NCI-H82 (cell line): Measurements from ENCODE around the gene REEP3.

Source experiments
- DNase-seq: peaks from one replicate; lab custom pipeline; 2025; lab: John Stamatoyannopoulos, UW

The REEP3 gene

GRCh38 chr10:63506554-63506953 is 14.6 kb upstream of the REEP3 start:
- DNase-seq: no peak

DNA sequence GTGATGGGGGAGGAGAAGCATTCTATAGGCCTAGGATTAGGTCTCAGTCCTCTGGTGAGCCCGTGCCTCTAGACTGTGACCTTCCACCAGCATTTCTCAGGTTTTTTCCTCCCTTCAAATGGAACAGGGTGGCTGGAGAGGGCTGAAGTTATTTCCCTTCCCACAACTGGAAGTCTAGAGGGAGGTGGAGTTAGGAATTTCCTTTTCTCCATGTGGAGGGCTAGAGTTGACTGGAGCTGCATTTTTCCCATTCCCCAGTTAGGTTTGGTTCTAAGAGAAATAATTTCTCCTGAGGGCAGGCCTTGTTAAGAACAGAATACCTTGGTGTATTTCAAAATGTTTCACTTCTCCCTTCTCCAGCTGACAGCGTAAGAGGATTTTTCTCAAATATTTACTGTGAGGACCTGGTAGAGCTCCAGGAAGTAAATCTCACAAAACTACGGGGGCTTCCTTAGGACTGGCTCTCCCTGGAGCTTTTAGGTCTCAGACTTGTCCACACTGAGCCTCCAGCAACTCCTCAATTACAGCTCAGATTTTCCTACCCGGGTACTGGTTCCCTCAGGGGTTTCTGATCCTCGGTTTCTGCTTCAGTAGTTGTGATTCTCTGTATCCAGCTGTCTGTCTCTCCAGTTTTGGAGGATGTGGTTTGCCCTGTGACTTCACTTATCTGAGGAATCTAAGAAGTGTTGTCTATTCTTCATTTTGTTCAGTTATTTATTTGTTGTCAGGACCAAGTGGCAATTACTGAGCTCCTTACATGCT is 6.0 kb upstream of the REEP3 start:
- DNase-seq: no peak

GRCh38 chr10:63516207-63516606 is 5.0 kb upstream of the REEP3 start:
- DNase-seq: no peak

- DNase-seq: no peak
These were observed 2.4 kb upstream of the REEP3 start for GRCh38 chr10:63518690-63519288.

DNA sequence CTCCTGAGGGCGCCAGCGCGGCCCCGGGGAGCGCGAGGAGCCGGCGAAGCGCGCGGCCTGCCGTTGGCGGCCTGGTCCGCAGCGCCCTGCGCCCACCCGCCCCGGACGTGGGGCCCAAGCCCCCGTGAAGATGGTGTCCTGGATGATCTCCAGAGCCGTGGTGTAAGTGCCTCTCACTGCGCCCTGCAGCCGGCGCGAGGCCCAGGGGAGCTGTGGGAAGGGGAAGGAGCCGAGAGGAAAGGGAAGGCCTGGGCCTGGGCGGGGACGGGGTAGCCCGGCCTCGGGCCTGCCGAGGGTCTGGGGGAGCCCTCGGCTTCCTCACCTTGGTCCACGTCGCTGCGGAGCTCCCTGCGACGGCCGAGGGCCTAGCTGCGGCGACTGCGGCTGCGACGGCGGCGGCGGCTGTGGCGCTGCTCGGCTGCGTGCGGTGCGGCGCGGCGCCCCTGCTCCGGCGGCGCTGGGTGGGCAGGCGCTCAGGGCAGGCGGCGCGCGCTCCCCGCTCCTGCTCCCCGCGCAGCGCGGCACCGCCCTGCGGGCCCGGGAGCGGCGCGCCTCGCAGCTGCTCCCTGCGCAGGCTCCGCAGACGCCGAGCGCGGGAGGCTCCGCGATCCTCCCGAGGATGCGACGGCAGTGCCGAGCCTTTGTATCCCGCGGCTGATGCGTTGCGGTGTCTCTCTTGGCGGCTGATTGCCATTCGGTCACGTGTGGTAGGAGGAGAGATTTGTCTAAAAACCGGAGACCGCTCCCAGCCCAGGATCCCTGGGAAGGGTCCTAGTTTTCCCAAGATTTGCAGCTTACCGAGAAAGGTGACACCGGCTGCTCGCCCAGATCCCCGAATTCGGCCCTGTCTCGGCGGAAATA is 445 bp downstream of the REEP3 start:
- DNase-seq: peak; percentile 76

DNA sequence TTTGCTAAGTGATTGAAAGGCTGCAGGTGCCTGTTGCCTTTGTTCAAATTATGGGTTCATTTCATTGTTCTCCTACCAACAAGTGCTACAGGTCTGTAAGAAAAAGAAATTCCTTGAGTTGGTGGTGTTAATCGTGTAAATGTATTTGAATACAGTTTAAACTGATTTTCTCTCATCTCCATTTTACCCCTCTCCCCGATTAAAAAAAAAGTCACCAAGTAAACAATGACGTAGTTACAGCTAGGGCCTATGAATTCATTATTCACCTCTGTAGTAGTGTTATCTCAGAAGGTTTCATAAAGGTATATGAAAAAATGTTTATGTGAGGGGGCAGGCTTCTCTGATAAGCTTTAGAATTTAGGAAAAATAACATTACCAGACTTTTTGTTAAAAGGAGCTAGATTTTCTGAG is 1.1 kb downstream of the REEP3 start:
- DNase-seq: peak; percentile 55

DNA sequence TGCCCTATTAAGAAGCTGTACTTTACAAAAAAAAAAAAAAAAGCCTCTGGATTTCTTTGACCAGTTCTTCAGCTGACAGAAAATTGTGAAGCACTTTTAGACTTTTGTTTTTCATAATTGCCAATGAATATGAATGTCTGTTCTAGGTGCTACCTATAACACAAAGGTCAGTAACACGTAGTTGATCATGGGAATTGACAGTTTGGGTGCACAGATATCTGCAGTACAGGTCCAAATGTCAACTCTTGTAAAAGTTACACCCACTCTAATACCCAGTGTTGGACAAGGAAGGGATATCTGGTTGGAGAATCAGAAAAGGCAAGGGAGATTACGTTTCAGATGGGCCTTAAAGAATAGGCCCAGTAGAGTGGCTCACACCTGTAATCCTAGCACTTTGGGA is 1.8 kb downstream of the REEP3 start:
- DNase-seq: no peak

DNA sequence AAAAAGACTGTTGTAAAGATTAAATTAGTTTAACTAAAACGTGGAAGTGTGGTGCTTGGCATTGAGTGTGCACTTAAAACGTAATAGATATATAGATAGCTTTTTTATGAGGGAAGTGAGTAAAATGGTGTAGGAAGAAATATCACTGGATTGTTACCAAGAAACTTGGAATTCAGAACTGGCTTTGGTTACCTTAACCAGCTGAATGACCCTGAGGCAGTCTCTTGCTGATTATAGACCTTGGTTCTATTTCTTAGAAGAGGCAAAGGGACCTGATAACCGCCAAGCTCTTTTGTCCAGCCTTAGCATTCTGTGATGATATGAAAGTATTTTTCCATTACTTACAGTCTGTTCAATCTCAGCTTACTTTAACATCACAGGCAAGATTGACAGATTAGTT is 3.8 kb downstream of the REEP3 start:
- DNase-seq: no peak

DNA sequence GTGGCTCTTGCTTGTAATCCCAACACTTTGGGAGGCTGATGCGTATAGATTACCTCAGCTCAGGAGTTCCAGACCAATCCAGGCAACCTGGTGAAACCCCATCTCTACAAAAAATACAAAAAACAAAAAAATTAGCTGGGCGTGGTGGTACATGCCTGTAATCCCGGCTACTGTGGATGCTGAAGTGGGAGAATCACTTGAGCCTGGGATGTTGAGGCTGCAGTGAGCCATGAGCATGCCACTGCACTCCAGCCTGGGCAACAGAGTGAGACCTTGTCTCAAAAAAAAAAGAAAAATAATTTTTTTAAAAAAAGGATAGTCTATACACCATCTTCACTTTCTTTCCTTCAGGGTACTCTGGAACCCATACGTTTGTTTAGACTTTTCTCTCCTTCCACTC is 6.2 kb downstream of the REEP3 start:
- DNase-seq: no peak

DNA sequence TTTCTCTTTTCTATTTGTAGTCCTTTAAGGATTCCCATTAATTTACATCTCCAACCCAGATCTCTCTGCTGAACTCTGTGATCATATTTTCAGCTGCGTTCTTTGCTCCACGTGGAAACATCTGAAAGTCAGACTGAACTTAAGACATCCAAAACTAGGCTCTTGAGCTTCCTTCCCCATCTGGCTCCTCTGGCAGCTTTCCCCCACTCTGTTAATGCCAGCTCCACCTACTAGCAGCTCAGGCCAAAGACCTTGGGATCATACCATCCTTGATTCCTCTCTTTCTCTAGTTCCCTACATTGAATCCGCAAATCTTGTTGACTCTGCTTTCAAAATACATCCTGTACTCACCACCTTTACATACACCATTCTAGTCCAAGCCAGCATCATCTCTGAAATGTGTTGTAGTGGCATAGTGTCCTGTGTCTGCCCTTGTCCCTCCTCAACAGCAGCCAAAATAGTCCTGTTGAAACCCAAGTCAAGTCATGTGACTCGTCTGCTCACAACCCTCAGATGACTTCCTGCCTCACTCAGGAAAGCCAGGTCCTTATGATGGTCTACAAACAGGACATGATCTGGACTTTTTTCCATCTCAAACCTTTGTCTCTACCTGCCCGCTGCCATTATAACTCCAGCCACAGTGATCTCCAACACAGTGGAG is 7.0 kb downstream of the REEP3 start:
- peak; percentile 3 for DNase-seq

GRCh38 chr10:63530409-63530808 is 9.2 kb downstream of the REEP3 start:
- no peak for DNase-seq

- no peak for DNase-seq
These were observed 13.5 kb downstream of the REEP3 start for GRCh38 chr10:63534723-63535122.

DNA sequence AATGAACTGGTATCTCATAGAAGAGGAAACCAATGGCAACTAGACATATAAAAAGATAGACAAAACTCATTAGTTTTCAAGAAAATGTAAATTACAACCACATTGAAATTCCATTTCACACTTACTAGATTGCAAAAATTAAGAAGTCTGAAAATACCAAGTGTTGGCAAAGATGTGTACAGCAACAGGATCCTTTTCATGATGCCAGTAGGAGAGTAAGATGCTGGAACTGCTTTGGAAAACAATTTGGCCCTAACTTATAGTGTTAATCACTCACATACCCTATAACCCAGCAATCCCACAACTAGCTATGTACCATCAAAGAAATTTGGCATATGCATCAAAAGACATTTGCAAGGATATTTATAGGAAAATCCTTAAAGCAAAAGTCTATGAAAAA is 15.5 kb downstream of the REEP3 start:
- no peak for DNase-seq

GRCh38 chr10:63537536-63537935 is 16.3 kb downstream of the REEP3 start:
- peak; percentile 86 for DNase-seq

DNA sequence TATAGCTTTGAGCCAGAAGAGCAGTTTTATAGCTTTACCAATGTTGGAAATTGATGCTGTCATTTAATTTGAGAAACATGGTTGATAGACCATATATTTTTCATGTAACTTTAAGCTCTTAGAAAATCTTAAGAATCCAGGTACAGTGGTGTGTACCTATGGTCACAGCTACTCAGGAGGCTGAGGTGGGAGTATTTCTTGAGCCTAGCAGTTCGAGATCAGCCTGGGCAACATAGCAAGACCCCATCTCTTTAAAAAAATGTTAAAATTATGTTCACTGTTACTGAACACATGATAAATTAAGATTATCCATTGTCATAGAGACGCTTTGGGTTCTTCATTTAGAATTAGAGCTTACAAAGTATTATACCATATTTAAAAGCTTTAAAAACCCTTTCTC is 18.2 kb downstream of the REEP3 start:
- no peak for DNase-seq

DNA sequence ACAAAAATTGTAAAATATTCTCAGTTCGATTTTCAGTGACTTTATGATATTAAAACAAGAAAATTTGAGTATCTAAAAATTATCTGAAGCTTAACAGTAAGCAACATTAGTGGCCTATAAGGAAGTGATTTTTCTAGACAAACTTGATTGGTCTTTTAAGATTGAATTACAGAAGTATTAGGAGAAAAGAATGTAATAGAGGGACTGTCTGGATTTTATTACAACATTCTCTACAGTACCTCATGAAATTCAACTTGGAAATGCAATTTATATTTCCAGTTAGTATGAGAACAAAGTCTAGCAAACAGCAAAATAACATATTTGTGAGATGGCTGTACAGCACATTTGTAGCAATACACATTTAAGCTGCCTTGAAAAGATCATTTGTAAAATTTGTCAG is 18.8 kb downstream of the REEP3 start:
- no peak for DNase-seq

DNA sequence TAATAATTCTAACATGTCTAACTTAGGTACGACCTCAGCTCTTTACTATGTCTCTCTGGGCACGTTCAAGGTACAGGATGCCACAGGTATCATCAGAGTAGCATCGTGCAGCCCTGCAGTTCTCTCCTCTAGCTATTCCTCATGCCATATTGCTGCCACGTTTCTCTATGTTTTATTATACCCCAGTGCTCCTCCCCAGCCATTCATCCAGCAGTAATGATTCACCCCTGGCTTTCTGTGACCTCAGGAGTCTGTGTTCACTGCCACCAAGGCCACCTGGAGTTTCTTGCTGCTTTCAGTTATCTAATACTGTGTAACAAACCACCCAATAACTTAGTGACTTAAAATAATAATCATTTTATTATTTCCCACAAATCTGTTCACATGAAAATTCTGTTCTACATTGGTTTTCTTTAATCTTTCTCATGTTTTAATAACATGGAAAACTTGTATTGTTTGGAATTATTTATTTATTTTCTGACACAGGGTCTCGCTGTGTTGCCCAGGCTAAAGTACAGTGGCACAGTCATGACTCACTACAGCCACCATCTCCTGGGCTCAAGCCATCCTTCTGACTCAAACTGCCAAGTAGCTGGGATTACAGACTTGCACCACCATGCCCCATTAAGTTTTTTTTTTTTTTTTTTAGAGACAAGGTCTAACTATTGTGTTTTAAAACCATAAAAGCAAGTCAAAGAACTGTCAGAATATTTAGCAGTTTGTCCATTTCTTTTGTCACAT is 21.8 kb downstream of the REEP3 start:
- no peak for DNase-seq

GRCh38 chr10:63543576-63543962 is 22.4 kb downstream of the REEP3 start:
- no peak for DNase-seq

DNA sequence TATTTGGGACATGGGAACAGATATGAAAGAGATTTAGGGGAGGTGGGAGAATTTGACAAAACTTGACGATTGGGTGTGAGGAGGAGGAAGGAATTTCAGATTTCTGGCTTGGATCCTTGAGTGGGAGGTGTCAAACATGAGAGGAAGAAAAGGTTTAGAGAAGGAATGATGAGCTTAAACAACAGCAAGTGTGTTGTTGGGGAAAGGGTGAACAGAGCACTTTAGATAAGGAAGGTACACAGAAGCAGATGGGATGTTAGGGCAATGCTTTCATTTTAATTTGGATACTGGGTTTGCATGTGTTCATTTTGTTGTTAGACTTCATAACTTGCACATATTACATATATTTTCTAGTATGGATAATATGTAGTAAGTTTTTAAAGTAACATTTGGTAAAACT is 23.2 kb downstream of the REEP3 start:
- no peak for DNase-seq

DNA sequence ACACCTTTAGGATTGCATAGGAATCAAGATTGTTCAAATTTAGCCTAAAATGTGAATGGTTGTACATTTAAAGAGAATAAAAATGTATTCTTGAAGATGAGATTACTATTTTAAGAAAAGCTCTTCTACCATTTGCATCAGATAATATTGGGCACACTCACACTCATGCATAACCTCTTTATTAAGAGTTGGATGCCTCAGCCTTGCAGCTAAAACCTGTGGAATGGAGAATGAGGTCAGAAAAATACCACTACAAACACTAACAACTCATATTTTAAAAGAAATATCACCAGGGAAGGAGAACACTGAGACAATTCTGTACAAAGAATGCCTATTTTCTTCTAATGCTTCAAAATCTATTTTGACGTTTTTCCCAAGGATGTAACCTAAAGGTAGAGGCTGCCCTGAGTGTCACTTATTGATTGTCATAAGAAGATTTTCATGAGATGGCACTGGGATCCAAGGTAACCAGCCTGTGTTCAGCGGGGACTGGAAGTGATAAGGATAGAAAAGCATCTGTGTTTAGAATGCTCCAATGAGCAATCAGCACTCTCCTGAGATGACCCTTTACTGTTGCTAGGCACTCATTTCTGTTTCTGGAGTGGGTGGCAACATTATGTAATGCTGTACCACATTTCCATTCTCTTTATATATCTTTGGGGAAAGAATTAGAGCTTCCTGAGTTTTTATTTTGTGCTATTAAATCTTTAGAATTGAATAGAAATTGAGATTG is 26.6 kb downstream of the REEP3 start:
- DNase-seq: peak; percentile 49

DNA sequence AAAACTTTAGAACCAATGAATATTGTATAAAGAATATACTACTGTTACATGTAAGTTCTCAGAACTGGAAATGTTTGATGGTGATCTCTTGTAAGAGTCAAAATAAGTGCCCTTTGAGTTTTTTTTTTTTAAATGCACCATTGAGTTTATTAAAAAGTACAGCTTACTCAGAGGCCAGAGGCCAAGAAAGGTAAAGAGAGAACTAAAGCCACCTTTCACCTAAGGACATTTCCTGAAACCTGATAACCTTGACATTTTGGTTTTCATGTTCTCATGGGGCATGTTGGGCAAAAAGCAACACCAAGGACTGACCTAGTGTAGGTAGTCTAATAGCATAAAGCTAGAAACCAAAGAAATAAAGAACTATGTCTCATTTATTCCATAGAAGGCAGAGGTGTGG is 27.7 kb downstream of the REEP3 start:
- no peak for DNase-seq
